Measurements from ENCODE around the gene CFAP298.

CFAP298 gene

GRCh38 chr21:32612075-32612998 lies at the start of gene CFAP298 (continued):
- peak; percentile 67 for TF ChIP-seq ZBTB48 (tag by site-specific recombination; IDR thresholded peaks at IDR 0.05)
- peak; percentile 38; the same call in 1 of the 2 replicates for TF ChIP-seq ZNF623 (tag by site-specific recombination; IDR thresholded peaks at IDR 0.05)
- TF ChIP-seq HOXA7 (CRISPR knock-in tag; IDR thresholded peaks at IDR 0.05; ENCODE audit: borderline replicate concordance): no peak
- TF ChIP-seq REST (tag by site-specific recombination; IDR thresholded peaks at IDR 0.05): peak; percentile 76
- no peak; the same call in none of the 2 replicates for TF ChIP-seq ZNF843 (tag by site-specific recombination; IDR thresholded peaks at IDR 0.05)
- no peak for TF ChIP-seq ZNF221 (tag by site-specific recombination; IDR thresholded peaks at IDR 0.05; ENCODE audit: borderline replicate concordance)
- no peak for TF ChIP-seq ZNF426 (tag by site-specific recombination; IDR thresholded peaks at IDR 0.05)
- peak; percentile 97 for TF ChIP-seq ZSCAN23 (tag by site-specific recombination; IDR thresholded peaks at IDR 0.05)
- TF ChIP-seq ZNF830 (tag by site-specific recombination; IDR thresholded peaks at IDR 0.05; ENCODE audit: low read depth): no peak
- no peak for TF ChIP-seq ZNF621 (tag by site-specific recombination; IDR thresholded peaks at IDR 0.05)
- peak; percentile 71 for TF ChIP-seq SCRT2 (tag by site-specific recombination; IDR thresholded peaks at IDR 0.05)
- TF ChIP-seq ZSCAN16 (tag by site-specific recombination; IDR thresholded peaks at IDR 0.05): peak; percentile 51; the same call in 1 of the 2 replicates
- TF ChIP-seq ZNF423 (tag by site-specific recombination; IDR thresholded peaks at IDR 0.05): no peak
- TF ChIP-seq GFI1B (tag by site-specific recombination; IDR thresholded peaks at IDR 0.05): peak; percentile 36; the same call in 1 of the 2 replicates
- TF ChIP-seq ZNF138 (tag by site-specific recombination; IDR thresholded peaks at IDR 0.05; ENCODE audit: borderline replicate concordance): no peak
- peak; percentile 99 for TF ChIP-seq ZSCAN5A (tag by site-specific recombination; IDR thresholded peaks at IDR 0.05)
- TF ChIP-seq ZNF292 (tag by site-specific recombination; IDR thresholded peaks at IDR 0.05; ENCODE audit: borderline replicate concordance, low read depth): 0 out of 2 replicates have a peak, but pooled peaks have one; percentile 1
- TF ChIP-seq PATZ1 (tag by site-specific recombination; IDR thresholded peaks at IDR 0.05): peak; percentile 98
- TF ChIP-seq TRIM28 (IDR thresholded peaks at IDR 0.05; ENCODE audit: borderline replicate concordance, low read length): peak; percentile 97; the same call in 1 of the 2 replicates
- no peak for TF ChIP-seq ZNF791 (tag by site-specific recombination; IDR thresholded peaks at IDR 0.05)
- TF ChIP-seq ZNF707 (tag by site-specific recombination; IDR thresholded peaks at IDR 0.05): no peak
- TF ChIP-seq YY1 (tag by site-specific recombination; IDR thresholded peaks at IDR 0.05): no peak
- TF ChIP-seq IKZF3 (tag by site-specific recombination; IDR thresholded peaks at IDR 0.05): 0 out of 2 replicates have a peak, but pooled peaks have one; percentile 21
- TF ChIP-seq ZFP69B (tag by site-specific recombination; IDR thresholded peaks at IDR 0.05): peak; percentile 60
- TF ChIP-seq ZNF335 (tag by site-specific recombination; conservative IDR thresholded peaks at IDR 0.05): peak; percentile 85
- peak; percentile 97 for TF ChIP-seq ZFHX2 (tag by site-specific recombination; conservative IDR thresholded peaks at IDR 0.05)
- peak; percentile 52; the same call in 1 of the 2 replicates for TF ChIP-seq TSHZ1 (tag by site-specific recombination; IDR thresholded peaks at IDR 0.05; ENCODE audit: borderline replicate concordance)
- TF ChIP-seq SP3 (tag by site-specific recombination; IDR thresholded peaks at IDR 0.05): peak; percentile 71
- TF ChIP-seq PRDM1 (tag by site-specific recombination; IDR thresholded peaks at IDR 0.05): peak; percentile 92
- TF ChIP-seq EGR2 (tag by site-specific recombination; IDR thresholded peaks at IDR 0.05; ENCODE audit: low read depth): peak; percentile 96
